Measurements from ENCODE around the gene PDIA3.

The PDIA3 gene

DNA sequence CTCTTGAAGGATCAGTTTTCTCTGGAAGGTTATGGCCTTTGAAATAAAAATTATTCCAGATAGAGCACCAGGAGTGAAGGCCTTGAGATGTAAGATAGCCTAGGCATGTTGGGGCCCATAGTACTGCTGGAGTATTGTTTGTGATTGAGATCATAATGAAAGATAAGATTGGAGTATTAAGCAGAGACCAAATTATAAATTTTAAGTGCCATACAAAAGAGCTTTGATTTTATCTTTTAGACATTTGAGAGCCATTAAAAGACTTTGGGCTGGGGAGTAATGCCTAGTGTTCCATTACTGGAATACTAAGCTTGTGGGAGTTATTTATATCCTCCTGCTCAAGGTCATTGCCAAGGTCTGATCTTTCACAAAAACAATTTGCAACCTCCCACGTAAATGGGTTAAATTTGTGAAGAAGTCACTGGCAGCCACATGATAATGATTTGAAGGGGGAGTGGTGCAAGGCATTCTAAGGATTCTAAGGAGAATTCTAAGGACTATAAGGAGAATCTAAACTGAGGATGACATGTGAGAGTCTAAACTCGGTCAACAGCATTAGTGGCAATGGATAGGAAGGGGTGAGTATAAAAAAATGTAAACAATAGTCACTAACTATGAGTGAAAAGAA lies 17.7 kb downstream of the PDIA3 start:
- Mint-ChIP-seq H3K9me3 (no peaks in the 10 kb centered on the region), H3K4me1 (no peaks in the 10 kb centered on the region), H3K27ac (no peak overlapping the region), H3K36me3 (peaks cover 31% of the 10 kb centered on the region), H3K4me3 (no peak overlapping the region), H3K27me3 (no peaks in the 10 kb centered on the region)
- DNase-seq (ENCODE audit: low spot score in 2 of 2) (no peak), ATAC-seq (ENCODE audit: low read depth) (no peak)

DNA sequence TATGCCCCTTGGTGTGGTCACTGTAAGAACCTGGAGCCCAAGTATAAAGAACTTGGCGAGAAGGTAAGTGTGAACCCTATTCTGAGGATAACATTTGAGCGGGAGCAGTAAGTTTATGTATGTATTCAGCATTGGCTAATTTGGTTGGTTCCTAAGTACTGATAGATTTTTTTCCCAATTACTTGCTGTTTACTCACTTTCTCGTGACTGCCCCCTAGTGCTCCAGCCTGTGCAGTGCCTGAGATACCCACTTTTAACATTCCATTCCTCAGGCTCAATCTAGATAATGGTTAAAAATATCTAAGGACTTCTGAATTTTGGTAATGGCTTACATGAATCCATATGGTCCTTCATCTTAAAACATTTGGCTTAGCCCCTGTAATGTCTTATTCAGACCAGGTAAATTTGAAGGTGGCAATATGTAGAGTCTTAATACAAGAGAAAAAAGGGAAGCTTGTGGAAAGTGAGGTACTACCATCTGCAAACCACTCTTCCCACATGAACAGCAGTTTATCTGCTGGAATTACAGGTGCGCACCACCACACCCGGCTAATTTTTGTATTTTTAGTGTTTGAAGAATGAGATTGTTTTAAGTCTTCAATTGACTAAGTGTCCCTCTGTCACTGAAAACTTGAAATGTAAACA lies 23.5 kb downstream of the PDIA3 start:
- H3K4me3 Mint-ChIP-seq: no peak overlapping the region
- H3K27me3 Mint-ChIP-seq: no peaks in the 10 kb centered on the region
- ATAC-seq (ENCODE audit: low read depth) (peak; percentile 74), DNase-seq (ENCODE audit: low spot score in 2 of 2) (peak; percentile 48 to 58)
- peaks cover 7% of the 10 kb centered on the region for H3K4me1 Mint-ChIP-seq
- H3K9me3 Mint-ChIP-seq: no peaks in the 10 kb centered on the region
- no peak overlapping the region for H3K27ac Mint-ChIP-seq
- H3K36me3 Mint-ChIP-seq: peaks cover 38% of the 10 kb centered on the region

DNA sequence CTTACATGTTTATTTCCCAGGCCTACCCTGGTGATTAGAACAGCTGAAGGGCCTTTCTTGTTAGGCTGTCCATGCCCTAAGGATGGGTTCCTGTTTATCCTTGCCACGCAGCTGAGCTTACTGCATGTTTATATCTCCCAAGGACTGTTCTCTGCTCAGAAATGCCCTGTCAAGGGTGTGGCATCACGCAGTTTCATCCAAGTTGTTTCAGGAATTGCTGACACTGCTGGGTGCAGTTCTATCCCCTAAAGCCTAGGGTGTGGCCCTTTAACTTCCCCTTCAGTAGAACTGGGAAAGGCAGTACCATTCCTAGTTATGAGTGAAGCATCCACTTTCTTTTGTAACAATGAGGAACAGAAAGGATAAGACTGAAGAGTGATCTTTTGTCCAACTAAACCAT lies 25.6 kb downstream of the PDIA3 start:
- DNase-seq (ENCODE audit: low spot score in 2 of 2): no peak
- Mint-ChIP-seq H3K36me3 (peaks cover 29% of the 10 kb centered on the region), H3K4me1 (peaks cover 20% of the 10 kb centered on the region), H3K27me3 (no peaks in the 10 kb centered on the region), H3K27ac (no peak overlapping the region), H3K9me3 (no peaks in the 10 kb centered on the region), H3K4me3 (no peak overlapping the region)
- no peak for ATAC-seq (ENCODE audit: low read depth)

DNA sequence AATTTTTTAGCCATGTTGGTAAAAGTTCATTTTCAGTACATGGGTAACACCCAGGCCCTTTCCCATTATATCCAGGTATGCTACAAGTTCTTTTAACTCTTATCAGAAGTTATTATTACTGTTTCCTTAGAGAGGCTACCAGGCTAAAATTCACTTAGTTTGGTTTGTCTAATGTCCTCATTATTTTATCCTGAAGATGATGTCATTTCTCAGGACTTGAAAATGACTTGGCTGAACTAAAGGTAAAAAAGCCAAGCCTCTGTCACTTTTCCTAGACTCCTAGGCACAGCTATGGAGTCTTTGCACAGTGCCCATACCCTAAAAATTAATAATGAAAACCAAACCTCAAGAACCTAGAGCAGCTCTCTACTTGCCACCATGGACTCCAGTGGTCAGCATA lies 26.4 kb downstream of the PDIA3 start:
- Mint-ChIP-seq H3K9me3 (no peaks in the 10 kb centered on the region), H3K27ac (no peak overlapping the region), H3K4me1 (peaks cover 20% of the 10 kb centered on the region), H3K4me3 (no peak overlapping the region), H3K27me3 (no peaks in the 10 kb centered on the region), H3K36me3 (peaks cover 25% of the 10 kb centered on the region)
- ATAC-seq (ENCODE audit: low read depth) (no peak), DNase-seq (ENCODE audit: low spot score in 2 of 2) (no peak)

DNA sequence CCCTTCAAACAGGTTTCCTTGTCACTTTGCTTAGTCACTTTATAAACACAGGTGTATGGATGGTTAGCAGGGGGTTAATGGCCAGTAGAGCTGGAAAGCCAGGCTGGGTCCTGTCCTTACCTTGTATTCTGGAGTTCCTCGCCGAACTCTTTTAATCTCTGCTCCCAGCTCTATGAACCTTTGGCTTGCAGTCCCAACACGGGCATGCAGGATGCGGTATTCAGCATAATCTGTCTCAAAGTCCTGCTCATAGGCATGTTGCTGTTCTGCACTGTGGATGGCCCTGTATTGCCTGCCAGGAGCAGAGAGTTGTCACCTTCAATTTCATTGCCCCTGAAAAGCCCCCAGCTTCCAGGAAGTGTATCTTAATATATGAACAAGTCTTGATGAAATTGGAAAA lies 27.8 kb downstream of the PDIA3 start:
- no peak for ATAC-seq (ENCODE audit: low read depth)
- H3K27ac Mint-ChIP-seq: no peak overlapping the region

DNA sequence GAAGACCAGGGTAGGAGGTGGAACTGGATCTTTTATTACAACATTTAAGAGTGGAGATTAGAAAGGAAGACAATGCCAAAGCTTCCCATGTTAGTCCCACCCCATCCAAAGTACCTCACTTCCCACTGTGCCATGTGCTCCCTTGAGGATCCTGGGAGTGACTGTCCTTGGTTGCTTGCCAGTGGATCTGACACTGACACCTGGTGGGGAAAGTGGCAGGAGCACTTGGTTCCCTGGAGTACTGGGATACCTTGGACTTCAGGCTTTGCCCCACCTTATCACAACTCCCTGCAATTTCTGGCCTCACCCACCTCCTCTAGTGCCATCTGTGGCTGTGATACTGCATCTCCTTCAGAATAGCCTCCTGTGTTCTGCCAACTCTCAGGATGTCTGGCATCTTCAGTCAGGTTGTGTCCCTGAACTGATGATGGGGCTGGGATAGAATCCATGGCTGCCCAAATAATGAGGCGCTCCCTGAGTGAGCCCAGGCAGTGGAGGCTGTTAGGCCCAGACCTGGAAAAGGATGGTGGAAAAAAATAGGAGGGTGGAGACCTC lies 29.2 kb downstream of the PDIA3 start:
- Mint-ChIP-seq H3K27ac (peak overlapping the region; percentile 90), H3K4me3 (peak overlapping the region; percentile 93), H3K27me3 (no peaks in the 10 kb centered on the region), H3K4me1 (peaks cover 13% of the 10 kb centered on the region), H3K36me3 (peaks cover 16% of the 10 kb centered on the region), H3K9me3 (no peaks in the 10 kb centered on the region)
- ATAC-seq (ENCODE audit: low read depth): no peak
- no peak for DNase-seq (ENCODE audit: low spot score in 2 of 2)

More for the DNA sequence above, 27.8 kb downstream of the PDIA3 start:
- Mint-ChIP-seq H3K4me1 (peaks cover 20% of the 10 kb centered on the region), H3K9me3 (no peaks in the 10 kb centered on the region), H3K4me3 (no peak overlapping the region), H3K36me3 (peaks cover 21% of the 10 kb centered on the region), H3K27me3 (no peaks in the 10 kb centered on the region)
- no peak for DNase-seq (ENCODE audit: low spot score in 2 of 2)

DNA sequence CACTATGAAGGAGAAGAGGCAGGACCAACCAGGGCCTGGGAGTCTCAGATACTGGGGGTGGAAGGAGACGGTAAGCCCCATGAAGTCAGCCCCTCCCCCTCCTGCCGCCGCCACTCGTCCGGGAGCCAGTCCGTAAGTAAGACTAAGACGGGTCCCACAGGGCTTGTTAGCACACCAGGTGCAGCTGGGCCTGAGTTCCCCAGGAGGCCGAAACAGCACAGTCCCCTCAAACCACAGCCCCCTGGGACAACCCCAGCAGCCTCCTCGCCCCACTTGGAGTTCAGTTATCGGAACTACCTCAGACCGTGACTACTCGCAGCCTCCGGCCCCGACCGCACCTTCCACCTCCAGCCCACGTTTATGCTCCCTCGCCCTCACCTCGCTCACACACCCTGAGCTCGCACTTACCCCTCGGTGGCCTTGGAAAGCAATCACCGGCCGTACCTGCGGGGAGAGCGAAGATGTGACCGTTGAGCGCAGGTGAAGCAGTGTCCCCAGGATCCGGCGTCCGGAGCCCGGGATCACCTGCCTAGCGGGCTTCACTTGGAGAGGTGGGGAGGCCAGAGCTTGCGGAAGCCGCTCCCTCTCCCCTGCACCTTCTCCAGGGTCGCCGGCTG lies 30.0 kb downstream of the PDIA3 start:
- ATAC-seq (ENCODE audit: low read depth) (peak; percentile 77), DNase-seq (ENCODE audit: low spot score in 2 of 2) (peak; percentile 76 to 82)

DNA sequence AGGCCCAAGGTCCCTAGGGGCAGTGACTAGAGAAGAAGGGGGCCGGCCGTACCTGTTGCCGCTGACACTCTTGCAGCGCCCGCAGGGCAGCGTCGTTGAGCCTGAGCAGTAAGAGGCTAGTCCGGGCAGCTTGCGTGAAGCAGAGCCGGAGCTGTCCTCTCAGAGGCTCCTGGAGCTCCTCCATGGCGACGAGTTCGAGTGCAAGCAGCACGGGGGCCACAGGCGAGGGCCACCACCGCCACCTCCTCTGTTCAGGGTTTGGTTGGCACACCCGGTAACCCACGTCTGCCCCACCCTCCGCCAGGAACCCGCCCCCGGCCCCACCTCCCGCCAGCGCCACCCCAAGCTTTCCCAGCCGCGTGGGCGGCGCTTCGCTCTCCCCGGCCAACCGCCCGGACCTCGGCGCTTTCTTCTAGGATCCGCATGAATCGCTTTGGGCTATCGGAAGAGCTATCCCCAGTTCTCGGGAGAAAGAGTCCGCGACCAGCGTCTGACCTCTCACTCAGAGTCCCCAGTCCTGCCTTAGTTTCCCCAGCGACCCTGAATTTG lies 30.6 kb downstream of the PDIA3 start, which contains the start of gene ELL3:
TSS of gene ELL3 (minus strand) at position 249 of the 549 bp plus-strand sequence. CDS start at position 184, 65 bp downstream.
- Mint-ChIP-seq H3K4me3 (peak within 1 kb of the TSS; percentile 93), H3K27me3 (peaks cover 2% of the 10 kb centered on the region), H3K36me3 (peaks cover 10% of the 10 kb centered on the region), H3K27ac (peak within 1 kb of the TSS; percentile 90), H3K9me3 (no peaks in the 10 kb centered on the region), H3K4me1 (peaks cover 13% of the 10 kb centered on the region)
- ATAC-seq (ENCODE audit: low read depth): peak; percentile 59
- peak; percentile 58 to 68 for DNase-seq (ENCODE audit: low spot score in 2 of 2)

More for the DNA sequence above, 30.0 kb downstream of the PDIA3 start:
- Mint-ChIP-seq H3K27ac (peak overlapping the region; percentile 90), H3K27me3 (peaks cover 2% of the 10 kb centered on the region), H3K36me3 (peaks cover 12% of the 10 kb centered on the region), H3K4me3 (peak overlapping the region; percentile 93), H3K9me3 (no peaks in the 10 kb centered on the region), H3K4me1 (peaks cover 13% of the 10 kb centered on the region)

DNA sequence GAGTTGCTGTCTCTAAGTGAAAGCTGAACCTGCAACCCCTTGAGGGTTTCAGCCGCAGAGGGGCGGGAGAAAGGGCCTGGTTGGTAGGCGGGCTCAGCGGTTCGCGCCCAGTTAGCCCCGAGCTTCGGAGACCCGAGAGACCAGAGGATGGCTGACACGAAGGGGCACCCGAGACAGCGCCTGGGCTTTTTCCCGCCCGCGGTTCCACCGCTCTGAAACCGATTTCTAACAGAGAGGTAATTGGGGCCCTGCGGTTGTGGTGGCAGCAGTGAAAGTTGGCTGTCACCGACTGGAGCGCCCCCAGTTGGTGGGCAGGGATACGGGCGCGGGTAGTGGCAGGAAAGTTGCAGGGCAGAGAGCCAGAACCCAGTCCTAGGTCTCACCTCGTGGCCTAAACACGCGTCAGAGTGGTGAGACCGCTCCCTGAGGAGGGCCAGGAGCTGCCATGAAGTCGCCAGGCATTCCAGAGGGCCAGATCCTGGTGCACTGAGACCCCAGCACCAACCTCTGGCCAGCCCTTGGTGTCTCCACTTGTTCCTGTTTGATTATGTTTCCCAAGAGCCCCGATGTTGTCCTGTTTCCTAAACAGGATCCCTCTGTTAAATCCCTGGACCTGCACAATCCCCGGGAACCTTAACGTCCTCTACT lies 31.2 kb downstream of the PDIA3 start:
- Mint-ChIP-seq H3K27me3 (peaks cover 2% of the 10 kb centered on the region), H3K4me3 (peak overlapping the region; percentile 93), H3K9me3 (no peaks in the 10 kb centered on the region), H3K4me1 (peaks cover 15% of the 10 kb centered on the region), H3K27ac (peak overlapping the region; percentile 90), H3K36me3 (peaks cover 8% of the 10 kb centered on the region)
- ATAC-seq (ENCODE audit: low read depth): peak; percentile 53
- peak; percentile 75 to 83 for DNase-seq (ENCODE audit: low spot score in 2 of 2)

DNA sequence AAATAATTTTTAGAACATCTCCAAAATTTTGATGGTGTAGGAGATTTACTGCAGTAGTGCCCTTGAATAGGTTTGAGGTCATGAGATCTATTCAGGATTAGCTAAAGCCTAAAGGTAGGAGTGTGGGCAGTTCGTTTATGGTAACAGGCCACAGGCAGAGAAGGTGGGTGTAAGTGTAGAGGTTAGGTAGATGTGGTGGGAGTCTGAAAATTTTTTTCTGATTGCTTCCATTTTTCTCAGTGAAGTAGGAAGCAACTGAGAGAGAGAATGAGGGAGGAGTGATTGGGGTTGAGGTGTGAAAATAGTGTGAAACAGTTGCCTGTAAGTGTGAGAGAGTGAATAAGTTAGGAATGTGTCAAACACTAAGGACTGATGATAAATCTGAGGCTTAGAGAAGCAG lies 32.8 kb downstream of the PDIA3 start:
- peaks cover 17% of the 10 kb centered on the region for H3K4me1 Mint-ChIP-seq
- H3K27me3 Mint-ChIP-seq: peaks cover 2% of the 10 kb centered on the region
- ATAC-seq (ENCODE audit: low read depth) (no peak), DNase-seq (ENCODE audit: low spot score in 2 of 2) (no peak)
- no peak overlapping the region for H3K4me3 Mint-ChIP-seq
- H3K36me3 Mint-ChIP-seq: peaks cover 3% of the 10 kb centered on the region
- no peak overlapping the region for H3K27ac Mint-ChIP-seq
- H3K9me3 Mint-ChIP-seq: no peaks in the 10 kb centered on the region

DNA sequence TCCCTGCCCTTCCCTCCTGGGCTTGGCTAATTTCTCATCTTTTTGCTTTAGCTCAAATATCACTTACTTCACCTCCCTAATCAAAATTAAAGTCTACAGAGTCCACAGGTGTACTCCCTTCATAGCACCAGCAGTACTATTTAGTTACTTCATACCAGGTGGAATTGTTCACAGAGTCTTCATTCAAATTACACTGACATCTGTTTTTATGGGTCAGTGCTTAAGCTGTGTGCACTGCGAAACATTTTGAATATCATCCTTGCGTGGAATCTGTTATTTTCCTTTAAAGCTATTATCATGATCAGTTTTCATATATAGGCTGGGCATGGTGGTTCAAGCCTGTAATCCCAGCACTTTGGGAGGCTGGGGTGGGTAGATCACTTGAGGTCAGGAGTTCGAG lies 43.2 kb downstream of the PDIA3 start:
- Mint-ChIP-seq H3K36me3 (peaks cover 10% of the 10 kb centered on the region), H3K27ac (peak overlapping the region; percentile 90), H3K27me3 (peaks cover 3% of the 10 kb centered on the region), H3K9me3 (no peaks in the 10 kb centered on the region), H3K4me3 (peak overlapping the region; percentile 71), H3K4me1 (peaks cover 22% of the 10 kb centered on the region)
- peak; percentile 39 for ATAC-seq (ENCODE audit: low read depth)
- DNase-seq (ENCODE audit: low spot score in 2 of 2): peak in 1 of 2 donors; percentile 26

DNA sequence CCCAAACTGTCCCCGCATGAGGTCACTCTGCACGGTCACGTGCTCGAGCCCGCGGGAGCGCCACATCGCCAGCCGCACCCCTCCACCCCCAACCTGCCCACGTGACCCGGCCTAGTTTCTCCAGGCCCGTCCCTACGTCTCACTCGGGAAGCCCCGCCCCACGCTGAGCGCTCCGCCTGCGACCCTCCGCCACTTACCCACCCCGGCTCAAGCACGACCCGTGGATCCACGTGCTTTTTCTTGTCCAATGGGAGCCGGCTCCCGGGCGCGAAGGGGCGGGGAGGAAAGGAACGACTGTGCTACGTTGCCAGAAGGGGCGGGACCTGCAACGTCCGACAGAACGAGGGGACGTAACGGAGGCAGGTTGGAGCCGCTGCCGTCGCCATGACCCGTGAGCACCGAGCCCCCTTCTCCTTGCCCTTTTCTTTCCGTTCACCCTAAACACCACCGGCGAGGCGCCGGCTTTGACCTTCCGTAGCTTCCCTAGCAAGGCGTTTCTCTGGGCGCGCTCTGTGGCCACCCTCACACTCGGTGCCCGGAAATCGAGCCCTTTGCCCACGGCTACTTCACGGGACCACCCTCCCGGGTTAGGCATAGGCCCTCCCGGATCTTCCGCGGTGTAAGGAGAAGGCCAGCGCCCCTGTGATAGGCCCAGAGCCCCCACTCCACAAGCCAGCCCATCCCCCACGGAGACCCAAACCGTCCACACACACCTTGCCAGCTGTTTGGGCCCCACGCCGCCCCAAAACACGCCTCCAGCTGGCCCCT lies 45.9 kb downstream of the PDIA3 start, which contains the start of gene SERF2:
TSS of gene SERF2 (plus strand) at position 328 of the 768 bp plus-strand sequence. CDS start at position 385, 57 bp downstream.
- H3K36me3 Mint-ChIP-seq: peaks cover 23% of the 10 kb centered on the region
- no peaks in the 10 kb centered on the region for H3K9me3 Mint-ChIP-seq
- peaks cover 30% of the 10 kb centered on the region for H3K4me1 Mint-ChIP-seq
- peak; percentile 92 to 97 for DNase-seq (ENCODE audit: low spot score in 2 of 2)
- peak within 1 kb of the TSS; percentile 96 for H3K27ac Mint-ChIP-seq
- peak within 1 kb of the TSS; percentile 95 for H3K4me3 Mint-ChIP-seq
- H3K27me3 Mint-ChIP-seq: no peaks in the 10 kb centered on the region
- peak; percentile 84 for ATAC-seq (ENCODE audit: low read depth)
